Measurements from ENCODE around the gene AP1S3. TPM values are rescaled to one million over a fixed set of nuclear protein-coding genes. Genes with fewer than 3 reads are reported as not detected.

AP1S3 gene
- total RNA-seq, 1 experiment from 2014 or later, result 66.3 TPM

DNA sequence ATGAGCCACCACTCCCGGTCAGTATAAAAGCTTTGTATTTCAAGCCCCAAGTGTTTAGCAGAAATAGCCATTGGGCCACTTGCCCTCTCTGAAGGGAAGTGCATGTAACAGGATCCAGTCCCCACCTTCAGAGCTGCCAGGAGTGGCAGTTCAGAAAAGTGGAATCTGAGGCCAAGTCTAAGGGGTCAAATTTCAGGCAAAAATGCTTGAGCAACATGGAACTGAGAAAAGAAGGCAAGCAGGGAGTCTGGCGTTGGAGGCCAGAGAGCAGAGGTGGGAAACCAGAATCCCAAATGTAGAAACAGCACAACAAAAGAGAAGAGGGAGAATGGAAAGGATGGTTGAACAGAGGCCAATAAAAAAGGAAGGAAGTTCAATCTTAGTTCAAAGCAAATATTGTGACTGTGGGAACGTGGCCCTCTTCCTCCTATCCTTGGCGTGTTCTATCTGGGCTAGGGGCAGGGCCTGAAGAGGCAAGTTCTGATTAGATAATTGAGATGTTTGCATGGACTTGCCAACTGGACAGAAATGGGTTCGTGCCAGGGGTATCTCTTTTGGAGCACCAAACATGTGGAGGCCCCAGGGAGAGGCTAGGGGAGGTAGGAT is 102.2 kb downstream of the AP1S3 start:
- Histone ChIP-seq H3K27me3 (ENCODE audit: control insufficient read depth, insufficient read depth, low read length) (no peaks in the 10 kb centered on the region), H3K9me3 (ENCODE audit: control insufficient read depth, insufficient read depth, low read depth, low read length) (no peaks in the 10 kb centered on the region; the same call in 1 of the 2 replicates), H3K4me3 (ENCODE audit: low read depth in 2 of 2, low read length in 2 of 2) (no peak overlapping the region), H3K27ac (ENCODE audit: low read length) (no peak overlapping the region), H3K36me3 (ENCODE audit: control insufficient read depth, insufficient read depth, low read length) (no peaks in the 10 kb centered on the region), H3K4me1 (ENCODE audit: control insufficient read depth, insufficient read depth, low read length) (no peaks in the 10 kb centered on the region)
- POLR2A ChIA-PET, result no interaction called here
- in situ Hi-C loops (cut with HindIII; ENCODE audit: low pct_unique_long_range_greater_than_20kb, low sequenced_read_pairs) (no loop called here), intact Hi-C loops (cut with micrococcal nuclease; ENCODE audit: unreplicated experiment) (no loop called here)
- TF ChIP-seq SIN3A (IDR thresholded peaks at IDR 0.05; ENCODE audit: borderline replicate concordance, insufficient read depth, low read depth, low read length) (no peak), POLR2AphosphoS5 (IDR thresholded peaks at IDR 0.05; ENCODE audit: low read depth, low read length) (no peak), TCF7L2 (IDR thresholded peaks at IDR 0.05; ENCODE audit: low read depth, low read length) (no peak)
- TF ChIP-seq, protein P1, sequence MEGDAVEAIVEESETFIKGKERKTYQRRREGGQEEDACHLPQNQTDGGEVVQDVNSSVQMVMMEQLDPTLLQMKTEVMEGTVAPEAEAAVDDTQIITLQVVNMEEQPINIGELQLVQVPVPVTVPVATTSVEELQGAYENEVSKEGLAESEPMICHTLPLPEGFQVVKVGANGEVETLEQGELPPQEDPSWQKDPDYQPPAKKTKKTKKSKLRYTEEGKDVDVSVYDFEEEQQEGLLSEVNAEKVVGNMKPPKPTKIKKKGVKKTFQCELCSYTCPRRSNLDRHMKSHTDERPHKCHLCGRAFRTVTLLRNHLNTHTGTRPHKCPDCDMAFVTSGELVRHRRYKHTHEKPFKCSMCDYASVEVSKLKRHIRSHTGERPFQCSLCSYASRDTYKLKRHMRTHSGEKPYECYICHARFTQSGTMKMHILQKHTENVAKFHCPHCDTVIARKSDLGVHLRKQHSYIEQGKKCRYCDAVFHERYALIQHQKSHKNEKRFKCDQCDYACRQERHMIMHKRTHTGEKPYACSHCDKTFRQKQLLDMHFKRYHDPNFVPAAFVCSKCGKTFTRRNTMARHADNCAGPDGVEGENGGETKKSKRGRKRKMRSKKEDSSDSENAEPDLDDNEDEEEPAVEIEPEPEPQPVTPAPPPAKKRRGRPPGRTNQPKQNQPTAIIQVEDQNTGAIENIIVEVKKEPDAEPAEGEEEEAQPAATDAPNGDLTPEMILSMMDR (IDR thresholded peaks at IDR 0.05), result no peak
- TF ChIP-seq, protein P2, sequence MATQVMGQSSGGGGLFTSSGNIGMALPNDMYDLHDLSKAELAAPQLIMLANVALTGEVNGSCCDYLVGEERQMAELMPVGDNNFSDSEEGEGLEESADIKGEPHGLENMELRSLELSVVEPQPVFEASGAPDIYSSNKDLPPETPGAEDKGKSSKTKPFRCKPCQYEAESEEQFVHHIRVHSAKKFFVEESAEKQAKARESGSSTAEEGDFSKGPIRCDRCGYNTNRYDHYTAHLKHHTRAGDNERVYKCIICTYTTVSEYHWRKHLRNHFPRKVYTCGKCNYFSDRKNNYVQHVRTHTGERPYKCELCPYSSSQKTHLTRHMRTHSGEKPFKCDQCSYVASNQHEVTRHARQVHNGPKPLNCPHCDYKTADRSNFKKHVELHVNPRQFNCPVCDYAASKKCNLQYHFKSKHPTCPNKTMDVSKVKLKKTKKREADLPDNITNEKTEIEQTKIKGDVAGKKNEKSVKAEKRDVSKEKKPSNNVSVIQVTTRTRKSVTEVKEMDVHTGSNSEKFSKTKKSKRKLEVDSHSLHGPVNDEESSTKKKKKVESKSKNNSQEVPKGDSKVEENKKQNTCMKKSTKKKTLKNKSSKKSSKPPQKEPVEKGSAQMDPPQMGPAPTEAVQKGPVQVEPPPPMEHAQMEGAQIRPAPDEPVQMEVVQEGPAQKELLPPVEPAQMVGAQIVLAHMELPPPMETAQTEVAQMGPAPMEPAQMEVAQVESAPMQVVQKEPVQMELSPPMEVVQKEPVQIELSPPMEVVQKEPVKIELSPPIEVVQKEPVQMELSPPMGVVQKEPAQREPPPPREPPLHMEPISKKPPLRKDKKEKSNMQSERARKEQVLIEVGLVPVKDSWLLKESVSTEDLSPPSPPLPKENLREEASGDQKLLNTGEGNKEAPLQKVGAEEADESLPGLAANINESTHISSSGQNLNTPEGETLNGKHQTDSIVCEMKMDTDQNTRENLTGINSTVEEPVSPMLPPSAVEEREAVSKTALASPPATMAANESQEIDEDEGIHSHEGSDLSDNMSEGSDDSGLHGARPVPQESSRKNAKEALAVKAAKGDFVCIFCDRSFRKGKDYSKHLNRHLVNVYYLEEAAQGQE (IDR thresholded peaks at IDR 0.05; ENCODE audit: insufficient read depth in 1 of 2, low read depth in 2 of 2, low read length in 1 of 2), result no peak
- DNase-seq (ENCODE audit: low read depth, low spot score), result no peak
- no TSS peak for BruUV-seq (replicated peaks)
- no peak for ATAC-seq
- CTCF ChIA-PET, result no interaction called here

DNA sequence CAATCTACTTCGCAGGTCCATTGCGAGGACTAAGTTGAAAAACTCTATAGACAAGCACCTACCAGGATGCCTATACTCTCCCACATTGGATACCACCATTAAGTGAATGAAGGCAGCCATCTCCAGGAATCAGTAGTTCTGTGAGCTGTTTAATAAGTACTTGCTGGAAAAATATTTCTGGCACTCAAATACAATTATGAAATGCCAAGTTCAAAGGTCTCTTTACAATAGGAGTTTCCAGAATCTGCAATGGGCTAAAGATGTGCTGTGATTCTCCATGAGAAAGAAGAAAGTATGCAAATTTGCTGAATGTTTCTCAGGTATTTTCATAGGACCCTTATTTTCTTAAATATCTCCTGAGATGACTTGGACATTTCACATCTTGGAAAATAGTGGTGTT is 103.0 kb downstream of the AP1S3 start:
- Histone ChIP-seq H3K27ac (ENCODE audit: low read length) (no peak overlapping the region), H3K4me1 (ENCODE audit: control insufficient read depth, insufficient read depth, low read length) (no peaks in the 10 kb centered on the region), H3K9me3 (ENCODE audit: control insufficient read depth, insufficient read depth, low read depth, low read length) (no peaks in the 10 kb centered on the region; the same call in 1 of the 2 replicates), H3K4me3 (ENCODE audit: low read depth in 2 of 2, low read length in 2 of 2) (no peak overlapping the region), H3K27me3 (ENCODE audit: control insufficient read depth, insufficient read depth, low read length) (no peaks in the 10 kb centered on the region), H3K36me3 (ENCODE audit: control insufficient read depth, insufficient read depth, low read length) (no peaks in the 10 kb centered on the region)
- TF ChIP-seq POLR2AphosphoS5 (IDR thresholded peaks at IDR 0.05; ENCODE audit: low read depth, low read length), result no peak
- TF ChIP-seq SIN3A (IDR thresholded peaks at IDR 0.05; ENCODE audit: borderline replicate concordance, insufficient read depth, low read depth, low read length), result no peak
- TF ChIP-seq TCF7L2 (IDR thresholded peaks at IDR 0.05; ENCODE audit: low read depth, low read length), result no peak
- TF ChIP-seq, protein P2 (IDR thresholded peaks at IDR 0.05; ENCODE audit: insufficient read depth in 1 of 2, low read depth in 2 of 2, low read length in 1 of 2), result no peak
- TF ChIP-seq, protein P1 (IDR thresholded peaks at IDR 0.05), result no peak
- DNase-seq (ENCODE audit: low read depth, low spot score), result no peak
- POLR2A ChIA-PET, result no interaction called here
- no TSS peak for BruUV-seq (replicated peaks)
- ATAC-seq, result no peak
- in situ Hi-C loops (cut with HindIII; ENCODE audit: low pct_unique_long_range_greater_than_20kb, low sequenced_read_pairs) (no loop called here), intact Hi-C loops (cut with micrococcal nuclease; ENCODE audit: unreplicated experiment) (no loop called here)
- CTCF ChIA-PET, result no interaction called here
